ENCODE measurements around the gene ASB2.

The ASB2 gene

DNA sequence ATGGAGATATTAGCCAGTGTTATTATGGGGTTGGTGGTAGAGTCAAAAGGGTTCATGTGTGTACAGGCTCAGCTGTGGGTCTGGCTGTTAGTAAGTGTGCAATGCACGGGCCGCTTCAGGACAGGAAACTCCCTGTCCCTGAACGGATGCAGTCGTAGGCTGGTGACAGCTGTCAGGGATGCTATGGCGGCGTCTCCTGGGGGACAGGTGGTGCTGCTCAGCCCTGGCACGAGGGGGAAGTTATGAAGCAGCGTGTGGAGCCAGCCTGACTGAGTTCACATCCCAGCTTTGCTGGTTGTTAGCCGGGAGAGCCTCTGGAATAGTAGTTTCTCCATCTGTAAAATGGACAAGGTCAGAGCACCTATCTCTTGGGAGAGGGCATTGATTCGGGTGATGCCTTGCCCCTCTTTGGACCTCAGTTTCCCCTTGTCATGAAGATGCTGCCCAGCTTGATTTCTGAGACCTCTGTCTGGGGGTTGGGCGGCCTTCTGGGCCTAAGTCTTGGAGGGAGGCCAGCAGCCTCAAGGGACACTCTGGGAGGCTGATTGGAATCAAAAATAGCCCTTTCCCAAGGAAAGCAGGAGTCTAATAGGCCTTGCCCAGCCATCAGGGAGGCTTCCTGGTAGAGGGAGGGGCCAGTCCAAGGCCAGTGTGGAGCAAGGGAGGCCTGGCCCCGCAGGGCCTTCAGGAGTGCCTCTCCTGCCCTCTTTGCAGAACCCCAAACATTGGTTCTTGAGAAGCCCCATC lies 7.1 kb downstream of the ASB2 start:
- TF ChIP-seq, protein P1, sequence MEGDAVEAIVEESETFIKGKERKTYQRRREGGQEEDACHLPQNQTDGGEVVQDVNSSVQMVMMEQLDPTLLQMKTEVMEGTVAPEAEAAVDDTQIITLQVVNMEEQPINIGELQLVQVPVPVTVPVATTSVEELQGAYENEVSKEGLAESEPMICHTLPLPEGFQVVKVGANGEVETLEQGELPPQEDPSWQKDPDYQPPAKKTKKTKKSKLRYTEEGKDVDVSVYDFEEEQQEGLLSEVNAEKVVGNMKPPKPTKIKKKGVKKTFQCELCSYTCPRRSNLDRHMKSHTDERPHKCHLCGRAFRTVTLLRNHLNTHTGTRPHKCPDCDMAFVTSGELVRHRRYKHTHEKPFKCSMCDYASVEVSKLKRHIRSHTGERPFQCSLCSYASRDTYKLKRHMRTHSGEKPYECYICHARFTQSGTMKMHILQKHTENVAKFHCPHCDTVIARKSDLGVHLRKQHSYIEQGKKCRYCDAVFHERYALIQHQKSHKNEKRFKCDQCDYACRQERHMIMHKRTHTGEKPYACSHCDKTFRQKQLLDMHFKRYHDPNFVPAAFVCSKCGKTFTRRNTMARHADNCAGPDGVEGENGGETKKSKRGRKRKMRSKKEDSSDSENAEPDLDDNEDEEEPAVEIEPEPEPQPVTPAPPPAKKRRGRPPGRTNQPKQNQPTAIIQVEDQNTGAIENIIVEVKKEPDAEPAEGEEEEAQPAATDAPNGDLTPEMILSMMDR (IDR thresholded peaks at IDR 0.05; ENCODE audit: borderline replicate concordance, insufficient read depth, low read depth, low read length): no peak
- H3K4me3 ChIP-seq (ENCODE audit: low read depth, low read length): peak overlapping the region; percentile 19

- TF ChIP-seq, protein P1 (IDR thresholded peaks at IDR 0.05; ENCODE audit: borderline replicate concordance, insufficient read depth, low read depth, low read length): no peak
- H3K4me3 ChIP-seq (ENCODE audit: low read depth, low read length): no peak overlapping the region
Observed at GRCh38 chr14:93967637-93968250, 8.6 kb downstream of the ASB2 start.

- TF ChIP-seq, protein P1 (IDR thresholded peaks at IDR 0.05; ENCODE audit: borderline replicate concordance, insufficient read depth, low read depth, low read length): no peak
- H3K4me3 ChIP-seq (ENCODE audit: low read depth, low read length): no peak overlapping the region
Observed at GRCh38 chr14:93965946-93966474, 10.4 kb downstream of the ASB2 start.

GRCh38 chr14:93965287-93965821 lies 11.0 kb downstream of the ASB2 start:
- TF ChIP-seq, protein P1 (IDR thresholded peaks at IDR 0.05; ENCODE audit: borderline replicate concordance, insufficient read depth, low read depth, low read length): no peak
- H3K4me3 ChIP-seq (ENCODE audit: low read depth, low read length): no peak overlapping the region

DNA sequence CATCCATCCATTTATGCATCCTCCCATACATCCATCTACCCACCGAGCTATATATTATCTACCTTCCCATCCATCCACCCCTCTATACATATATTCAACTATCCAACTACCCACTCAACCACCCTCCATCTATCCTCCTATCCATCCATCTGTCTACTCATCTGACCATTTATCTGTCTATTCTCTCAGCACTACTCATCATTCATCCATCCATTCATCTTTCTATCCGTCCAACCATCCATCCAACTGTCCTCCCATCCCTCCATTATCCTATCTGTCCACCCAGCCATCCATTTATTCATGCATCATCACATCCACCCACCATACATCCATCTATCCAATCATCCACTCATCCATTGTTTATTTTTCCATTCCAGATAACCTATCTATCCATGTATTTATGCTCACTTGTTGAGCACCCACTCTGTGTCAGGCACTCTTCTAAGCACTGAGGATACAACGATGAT lies 11.5 kb downstream of the ASB2 start:
- TF ChIP-seq, protein P1 (IDR thresholded peaks at IDR 0.05; ENCODE audit: borderline replicate concordance, insufficient read depth, low read depth, low read length): no peak
- no peak overlapping the region for H3K4me3 ChIP-seq (ENCODE audit: low read depth, low read length)

- TF ChIP-seq, protein P1 (IDR thresholded peaks at IDR 0.05; ENCODE audit: borderline replicate concordance, insufficient read depth, low read depth, low read length): no peak
- H3K4me3 ChIP-seq (ENCODE audit: low read depth, low read length): no peak overlapping the region
Observed at GRCh38 chr14:93964281-93964680, 12.1 kb downstream of the ASB2 start.

Measured in GM12875 (cell line).